Subcutaneous abdominal adipose tissue (tissue), 5 donors: ENCODE data around the gene DNAH12.

Experiments
- H3K27ac ChIP-seq: one replicate; pipeline ENCODE4 v1.7.0; 2013; ENCODE audit warnings: low read depth, mild to moderate bottlenecking, inconsistent platforms, low read length, moderate library complexity
- H3K27me3 ChIP-seq, 5 donors: one replicate each; pipeline ENCODE4 v1.7.0; 2013; ENCODE audit warnings: low read length in 5 of 5, inconsistent platforms in 1 of 5; ENCODE audit not compliant: control insufficient read depth in 5 of 5, insufficient read depth in 4 of 5
- H3K36me3 ChIP-seq, 5 donors: one replicate each; pipeline ENCODE4 v1.7.0; 2013; ENCODE audit warnings: low read length in 5 of 5; ENCODE audit not compliant: control insufficient read depth in 5 of 5, insufficient read depth in 5 of 5
- H3K4me1 ChIP-seq, 5 donors: one replicate each; pipeline ENCODE4 v1.7.0; 2013; ENCODE audit warnings: low read length in 5 of 5, mild to moderate bottlenecking in 3 of 5, moderate library complexity in 1 of 5; ENCODE audit not compliant: control insufficient read depth in 5 of 5, insufficient read depth in 5 of 5
- H3K4me3 ChIP-seq, 5 donors: one replicate each; pipeline ENCODE4 v1.7.0; 2013; ENCODE audit warnings: low read length in 5 of 5, low read depth in 1 of 5
- H3K9ac ChIP-seq, 5 donors: one replicate each; pipeline ENCODE4 v1.7.0; 2013; ENCODE audit warnings: low read length in 5 of 5, mild to moderate bottlenecking in 4 of 5, moderate library complexity in 3 of 5
- H3K9me3 ChIP-seq, 5 donors: one replicate each; pipeline ENCODE4 v1.7.0; 2013; ENCODE audit warnings: low read length in 5 of 5; ENCODE audit not compliant: control insufficient read depth in 5 of 5
- donor health status: healthy.
- donor health status: healthy.
- donor health status: healthy.
- donor health status: healthy.
- donor health status: healthy.

Gene DNAH12

GRCh38 chr3:57544181-57545125 lies at the start of gene DNAH12:
TSS of gene DNAH12 (minus strand) at chr3:57544344. CDS start at chr3:57542870, 1,474 bp downstream.
- no peaks in the 10 kb centered on the region for H3K9me3 ChIP-seq
- peaks cover 0 to 9% (median 7%) of the 10 kb centered on the region in 5 donors for H3K4me1 ChIP-seq
- no peaks in the 10 kb centered on the region for H3K36me3 ChIP-seq
- H3K27me3 ChIP-seq = peaks cover 0 to 3% (median 0%) of the 10 kb centered on the region in 5 donors
- H3K27ac ChIP-seq = no peak within 1 kb of the TSS
- no peak within 1 kb of the TSS for H3K9ac ChIP-seq
- peak within 1 kb of the TSS in 3 of 5 donors; percentile 28 to 44 (median 35) for H3K4me3 ChIP-seq

GRCh38 chr3:57592306-57592705 lies 48.2 kb upstream of the DNAH12 start:
- H3K27ac ChIP-seq = no peak overlapping the region
- H3K4me3 ChIP-seq = no peak overlapping the region
- peak overlapping the region in 2 of 5 donors; percentile 17 to 20 for H3K9ac ChIP-seq
- H3K4me1 ChIP-seq = peaks cover 0 to 54% (median 40%) of the 10 kb centered on the region in 5 donors
- H3K27me3 ChIP-seq = no peaks in the 10 kb centered on the region
- no peaks in the 10 kb centered on the region for H3K9me3 ChIP-seq
- H3K36me3 ChIP-seq = peaks cover 0 to 4% (median 0%) of the 10 kb centered on the region in 5 donors

- no peak overlapping the region for H3K4me3 ChIP-seq
- no peaks in the 10 kb centered on the region for H3K9me3 ChIP-seq
- peaks cover 0 to 37% (median 15%) of the 10 kb centered on the region in 5 donors for H3K4me1 ChIP-seq
- no peak overlapping the region for H3K27ac ChIP-seq
- peaks cover 7 to 13% (median 9%) of the 10 kb centered on the region in 5 donors for H3K36me3 ChIP-seq
- no peak overlapping the region for H3K9ac ChIP-seq
- no peaks in the 10 kb centered on the region for H3K27me3 ChIP-seq
These were observed 43.8 kb upstream of the DNAH12 start for GRCh38 chr3:57587905-57588304.

- H3K4me1 ChIP-seq = peaks cover 0 to 28% (median 6%) of the 10 kb centered on the region in 5 donors
- H3K9me3 ChIP-seq = no peaks in the 10 kb centered on the region
- H3K27me3 ChIP-seq = no peaks in the 10 kb centered on the region
- no peak overlapping the region for H3K9ac ChIP-seq
- H3K27ac ChIP-seq = no peak overlapping the region
- peaks cover 11 to 24% (median 13%) of the 10 kb centered on the region in 5 donors for H3K36me3 ChIP-seq
- H3K4me3 ChIP-seq = no peak overlapping the region
These were observed 42.6 kb upstream of the DNAH12 start for GRCh38 chr3:57586778-57587177.

GRCh38 chr3:57583544-57583943 lies 39.4 kb upstream of the DNAH12 start:
- Histone ChIP-seq H3K27ac (no peak overlapping the region), H3K9ac (no peak overlapping the region), H3K4me1 (peaks cover 0 to 25% (median 6%) of the 10 kb centered on the region in 5 donors), H3K9me3 (no peaks in the 10 kb centered on the region), H3K27me3 (no peaks in the 10 kb centered on the region), H3K36me3 (peaks cover 13 to 37% (median 22%) of the 10 kb centered on the region in 5 donors), H3K4me3 (no peak overlapping the region)

- H3K9me3 ChIP-seq = no peaks in the 10 kb centered on the region
- no peaks in the 10 kb centered on the region for H3K27me3 ChIP-seq
- H3K36me3 ChIP-seq = peaks cover 15 to 44% (median 25%) of the 10 kb centered on the region in 5 donors
- peak overlapping the region in 1 of 5 donors; percentile 7 for H3K9ac ChIP-seq
- no peak overlapping the region for H3K27ac ChIP-seq
- peaks cover 0 to 18% (median 6%) of the 10 kb centered on the region in 5 donors for H3K4me1 ChIP-seq
- no peak overlapping the region for H3K4me3 ChIP-seq
These were observed 38.5 kb upstream of the DNAH12 start for GRCh38 chr3:57582474-57583168.

- Histone ChIP-seq H3K27ac (no peak overlapping the region), H3K9me3 (no peaks in the 10 kb centered on the region), H3K9ac (no peak overlapping the region), H3K4me1 (peaks cover 0 to 10% (median 5%) of the 10 kb centered on the region in 5 donors), H3K4me3 (no peak overlapping the region), H3K36me3 (peaks cover 19 to 74% (median 41%) of the 10 kb centered on the region in 5 donors), H3K27me3 (no peaks in the 10 kb centered on the region)
These were observed 33.7 kb upstream of the DNAH12 start for GRCh38 chr3:57577801-57578200.

GRCh38 chr3:57575966-57576626 lies 32.0 kb upstream of the DNAH12 start:
- H3K4me3 ChIP-seq = no peak overlapping the region
- no peak overlapping the region for H3K9ac ChIP-seq
- H3K27me3 ChIP-seq = no peaks in the 10 kb centered on the region
- peak overlapping the region; percentile 38 for H3K27ac ChIP-seq
- H3K36me3 ChIP-seq = peaks cover 26 to 76% (median 43%) of the 10 kb centered on the region in 5 donors
- no peaks in the 10 kb centered on the region for H3K9me3 ChIP-seq
- peaks cover 0 to 9% (median 5%) of the 10 kb centered on the region in 5 donors for H3K4me1 ChIP-seq

GRCh38 chr3:57572096-57572495 lies 28.0 kb upstream of the DNAH12 start:
- Histone ChIP-seq H3K4me1 (peaks cover 0 to 9% (median 5%) of the 10 kb centered on the region in 5 donors), H3K9ac (no peak overlapping the region), H3K4me3 (no peak overlapping the region), H3K27me3 (no peaks in the 10 kb centered on the region), H3K9me3 (no peaks in the 10 kb centered on the region), H3K27ac (no peak overlapping the region), H3K36me3 (peaks cover 30 to 74% (median 40%) of the 10 kb centered on the region in 5 donors)
